Neuronal stem cell (in vitro differentiated cells): ENCODE measurements around the gene FKBP1A.
A peak's percentile ranks its signal among the peaks of the same experiment; 100 is the strongest.

ENCODE experiments used
- DNase-seq: peaks from one replicate; pipeline ENCODE4 v3.0.0-alpha.2; 2013; ENCODE audit warnings: low spot score
- H2AFZ ChIP-seq: one replicate; pipeline ENCODE4 v1.6.1; 2013; ENCODE audit warnings: mild to moderate bottlenecking, low read length, inconsistent platforms
- H2AK5ac ChIP-seq: 2 replicates; pipeline ENCODE4 v1.6.1; 2013; ENCODE audit warnings: low read depth, mild to moderate bottlenecking, inconsistent platforms, low read length, moderate library complexity, mixed read lengths
- H2BK120ac ChIP-seq: 2 replicates; pipeline ENCODE4 v1.6.1; 2013; ENCODE audit warnings: low read depth, mild to moderate bottlenecking, inconsistent platforms, low read length, moderate library complexity, mixed read lengths
- H2BK12ac ChIP-seq: one replicate; pipeline ENCODE4 v1.6.1; 2013; ENCODE audit warnings: low read length, inconsistent platforms
- H2BK15ac ChIP-seq: 2 replicates; pipeline ENCODE4 v1.6.1; 2013; ENCODE audit warnings: mild to moderate bottlenecking, low read length, inconsistent platforms, mixed read lengths
- H2BK5ac ChIP-seq: one replicate; pipeline ENCODE4 v1.6.1; 2013; ENCODE audit warnings: inconsistent platforms, mild to moderate bottlenecking, low read length, moderate library complexity
- H3K14ac ChIP-seq: one replicate; pipeline ENCODE4 v1.6.1; 2013; ENCODE audit warnings: low read length, inconsistent platforms
- H3K18ac ChIP-seq: 2 replicates; pipeline ENCODE4 v1.6.1; 2013; ENCODE audit warnings: low read length, inconsistent platforms
- H3K23ac ChIP-seq: 2 replicates; pipeline ENCODE4 v1.6.1; 2013; ENCODE audit warnings: low read depth, mild to moderate bottlenecking, mixed read lengths, low read length, inconsistent platforms; ENCODE audit not compliant: poor library complexity
- H3K27ac ChIP-seq: replicated peaks from 3 replicates; pipeline ENCODE4 v1.5.1; 2013; ENCODE audit warnings: low read length, inconsistent platforms
- H3K27me3 ChIP-seq, 3 experiments: 2 replicates each; pipeline ENCODE4 v1.6.1; 2013; ENCODE audit warnings: low read length in 3 of 3, mild to moderate bottlenecking in 2 of 3, inconsistent platforms in 1 of 3, low read depth in 1 of 3, mixed read lengths in 1 of 3, moderate library complexity in 1 of 3; ENCODE audit not compliant: control insufficient read depth in 3 of 3, insufficient read depth in 3 of 3
- H3K36me3 ChIP-seq, 2 donors: replicated peaks in 1 of 2; 2 replicates each; pipeline ENCODE4 v1.6.1; 2013; ENCODE audit warnings: low read length in 2 of 2; ENCODE audit not compliant: control insufficient read depth in 2 of 2, insufficient read depth in 2 of 2
- H3K4ac ChIP-seq: 2 replicates; pipeline ENCODE4 v1.6.1; 2013; ENCODE audit warnings: inconsistent platforms, mild to moderate bottlenecking, low read length, moderate library complexity
- H3K4me1 ChIP-seq, 2 donors: 1 replicate in 1 of 2; 2 replicates in 1 of 2; pipeline ENCODE4 v1.6.1; 2013; ENCODE audit warnings: low read length in 2 of 2, low read depth in 1 of 2; ENCODE audit not compliant: control insufficient read depth in 2 of 2, insufficient read depth in 1 of 2
- H3K4me2 ChIP-seq: one replicate; pipeline ENCODE4 v1.6.1; 2013; ENCODE audit warnings: mild to moderate bottlenecking, low read length, inconsistent platforms; ENCODE audit not compliant: insufficient read depth, poor library complexity, severe bottlenecking
- H3K4me3 ChIP-seq, 2 donors: 2 replicates each; pipeline ENCODE4 v1.5.1; 2013; ENCODE audit warnings: low read length in 2 of 2, mild to moderate bottlenecking in 2 of 2, inconsistent platforms in 1 of 2, moderate library complexity in 1 of 2
- H3K79me1 ChIP-seq: one replicate; pipeline ENCODE4 v1.6.1; 2013; ENCODE audit warnings: low read depth, mild to moderate bottlenecking, inconsistent platforms, low read length, moderate library complexity
- H3K9ac ChIP-seq: one replicate; pipeline ENCODE4 v1.6.1; 2013; ENCODE audit warnings: mild to moderate bottlenecking, low read depth, low read length, inconsistent platforms; ENCODE audit not compliant: poor library complexity
- H3K9me3 ChIP-seq, 2 donors: replicated peaks in 1 of 2; 2 replicates each; pipeline versions ENCODE3 to v1.6.1; 2013; ENCODE audit warnings: low read length in 2 of 2, mild to moderate bottlenecking in 2 of 2, inconsistent platforms in 1 of 2, low read depth in 1 of 2, mixed read lengths in 1 of 2, moderate library complexity in 1 of 2; ENCODE audit not compliant: control insufficient read depth in 2 of 2, insufficient read depth in 1 of 2
- H4K8ac ChIP-seq: one replicate; pipeline ENCODE4 v1.6.1; 2013; ENCODE audit warnings: low read depth, mild to moderate bottlenecking, inconsistent platforms, low read length, moderate library complexity
- H4K91ac ChIP-seq: one replicate; pipeline ENCODE4 v1.6.1; 2013; ENCODE audit warnings: low read length, low read depth, mild to moderate bottlenecking, inconsistent platforms; ENCODE audit not compliant: poor library complexity
- WGBS, 2 donors: extraction: QIAGEN DNeasy Blood & Tissue Kit; methylation state at CpG; one replicate each; pipeline ENCODE4 v1.1.7; 2013; ENCODE audit warnings: missing lambda C conversion rate in 2 of 2, mixed read lengths in 1 of 2; ENCODE audit not compliant: insufficient read length in 2 of 2, insufficient replicate concordance in 1 of 2; ENCODE audit errors: extremely low coverage in 2 of 2; 5-methylcytosine and 5-hydroxymethylcytosine counted together

The FKBP1A gene

DNA sequence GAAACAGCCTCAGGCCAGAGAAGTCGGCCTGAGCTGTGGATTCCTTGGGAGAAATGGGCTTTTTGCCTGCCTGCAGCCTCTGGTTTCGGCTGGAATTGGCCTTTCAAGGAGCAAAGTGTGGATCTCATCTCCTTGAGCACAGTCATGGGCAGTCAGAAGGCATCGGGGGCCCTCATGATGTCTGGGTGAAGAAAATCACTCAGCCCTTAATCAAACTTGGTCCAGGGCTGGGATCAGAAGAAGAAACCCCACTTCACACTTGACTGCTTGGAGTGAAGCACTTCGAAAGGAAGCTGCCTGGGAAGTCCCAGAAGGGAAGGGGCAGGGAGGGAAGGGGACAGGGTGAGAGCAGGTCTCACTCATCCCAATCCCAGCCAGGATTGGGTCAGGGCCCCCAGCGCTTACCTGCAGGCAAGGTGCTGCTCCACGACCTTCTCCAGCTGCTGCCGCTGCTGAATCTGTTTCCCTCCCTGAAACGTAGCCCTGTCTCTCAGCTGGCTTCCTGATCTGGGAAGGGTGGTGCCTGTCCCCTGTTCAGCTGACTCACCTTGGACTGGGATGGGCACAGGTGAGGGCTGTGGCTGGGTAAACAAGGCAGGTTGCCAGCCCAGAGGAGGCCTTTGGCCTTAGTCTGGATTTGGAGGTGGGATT, 64.0 kb downstream of the FKBP1A start, which contains the start of gene SDCBP2:
TSS of gene SDCBP2 (minus strand) at position 460 of the 651 bp plus-strand sequence. CDS start 8,723 bp downstream, outside the sequence.
- Histone ChIP-seq H3K36me3 (peaks cover 12 to 47% of the 10 kb centered on the region in 2 donors), H3K4ac (no peak within 1 kb of the TSS), H2BK120ac (no peak within 1 kb of the TSS), H3K18ac (no peak within 1 kb of the TSS), H2BK12ac (no peak within 1 kb of the TSS), H3K14ac (no peak within 1 kb of the TSS), H3K4me2 (no peak within 1 kb of the TSS), H2BK5ac (peak within 1 kb of the TSS; percentile 9), H2AFZ (no peak within 1 kb of the TSS), H4K91ac (no peak within 1 kb of the TSS), H3K27me3 (no peaks in the 10 kb centered on the region), H2BK15ac (no peak within 1 kb of the TSS), H2AK5ac (no peak within 1 kb of the TSS), H3K9me3 (no peaks in the 10 kb centered on the region), H3K4me1 (peaks cover 13 to 20% of the 10 kb centered on the region in 2 donors), H3K79me1 (peaks cover 16% of the 10 kb centered on the region), H3K23ac (no peak within 1 kb of the TSS), H3K9ac (no peak within 1 kb of the TSS), H3K4me3 (no peak within 1 kb of the TSS), H3K27ac (no peak within 1 kb of the TSS), H4K8ac (no peak within 1 kb of the TSS)
- no peak for DNase-seq
- WGBS, 2 donors: no CpG with 5 or more reads among the region's 8 CpGs

DNA sequence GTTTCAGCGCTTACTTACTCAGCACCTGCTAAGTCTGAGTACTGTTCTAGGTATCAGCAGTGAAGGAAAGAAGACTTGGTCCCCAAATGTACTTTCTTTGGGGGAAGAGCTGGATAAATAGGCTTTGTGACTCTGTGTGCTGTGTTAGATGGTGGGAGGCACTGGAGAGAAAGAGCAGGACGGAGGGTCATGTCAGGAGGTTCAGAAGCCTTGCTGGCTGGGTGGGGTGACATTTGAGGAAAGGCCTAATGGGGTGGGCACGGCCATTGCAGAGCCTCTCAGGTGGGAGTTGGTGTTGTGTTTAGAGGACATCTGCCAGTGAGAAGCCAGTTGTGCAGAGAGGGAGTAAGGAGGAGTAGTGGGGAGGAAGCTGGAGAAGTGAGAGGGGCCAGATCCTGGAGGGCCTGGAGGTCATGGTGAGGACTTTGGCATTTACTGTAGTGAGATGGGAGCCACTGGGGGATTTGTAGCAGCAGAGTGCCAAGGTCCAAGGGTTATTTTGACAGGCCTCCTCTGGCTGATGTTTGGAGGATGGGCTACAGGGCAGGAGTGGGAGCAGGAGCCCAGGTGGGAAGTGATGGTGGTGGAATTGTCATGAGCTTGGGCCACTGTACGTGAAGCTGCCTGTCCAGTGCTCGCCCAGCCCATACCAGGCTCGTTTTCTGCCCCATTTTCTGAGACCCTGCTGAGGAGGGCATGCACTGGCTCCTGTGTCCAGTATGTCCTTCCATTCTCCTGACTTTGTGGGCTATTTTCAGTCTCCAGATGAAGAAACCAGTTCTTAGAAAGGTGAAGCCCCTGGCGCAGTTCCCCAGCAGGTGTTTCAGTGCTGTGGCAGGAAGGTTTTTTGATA, 64.8 kb downstream of the FKBP1A start:
- no peak overlapping the region for H3K18ac ChIP-seq
- H3K27me3 ChIP-seq: no peaks in the 10 kb centered on the region
- no peak for DNase-seq
- peak overlapping the region; percentile 9 for H2BK5ac ChIP-seq
- no peak overlapping the region for H3K27ac ChIP-seq
- no peak overlapping the region for H3K9ac ChIP-seq
- H3K4ac ChIP-seq: no peak overlapping the region
- H3K4me1 ChIP-seq: peaks cover 13 to 20% of the 10 kb centered on the region in 2 donors
- no peak overlapping the region for H3K23ac ChIP-seq
- H2AK5ac ChIP-seq: no peak overlapping the region
- no peak overlapping the region for H3K4me2 ChIP-seq
- no CpG with 5 or more reads among the region's 7 CpGs for WGBS, 2 donors
- H2BK15ac ChIP-seq: no peak overlapping the region
- H4K91ac ChIP-seq: no peak overlapping the region
- H2BK120ac ChIP-seq: no peak overlapping the region
- no peak overlapping the region for H3K14ac ChIP-seq
- no peak overlapping the region for H3K4me3 ChIP-seq
- H2AFZ ChIP-seq: no peak overlapping the region
- H3K79me1 ChIP-seq: peaks cover 13% of the 10 kb centered on the region
- H4K8ac ChIP-seq: no peak overlapping the region
- H3K9me3 ChIP-seq: no peaks in the 10 kb centered on the region
- H2BK12ac ChIP-seq: no peak overlapping the region
- H3K36me3 ChIP-seq: peaks cover 9 to 40% of the 10 kb centered on the region in 2 donors

DNA sequence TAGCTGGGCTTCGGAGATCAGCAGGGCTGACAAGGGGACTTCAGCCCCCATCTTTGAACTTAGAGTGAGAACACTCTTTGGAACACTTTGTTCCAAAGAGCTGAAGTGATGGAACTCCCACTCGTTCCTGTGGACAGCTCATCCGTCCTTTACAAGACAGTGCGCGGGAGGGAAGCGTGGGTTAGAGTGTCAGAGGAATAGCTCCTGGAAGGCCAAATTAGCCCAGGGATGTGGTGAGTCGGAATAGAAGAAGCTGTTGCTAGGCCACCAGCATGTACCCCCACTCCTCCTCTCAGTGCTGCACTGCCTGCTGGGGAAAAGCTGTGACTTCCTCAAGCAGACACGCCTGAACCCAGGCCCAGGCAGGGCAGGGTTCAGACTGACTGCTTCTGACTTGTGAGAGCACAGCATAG, 65.6 kb downstream of the FKBP1A start:
- no CpG with 5 or more reads among the region's 8 CpGs for WGBS, 2 donors
- Histone ChIP-seq H3K4me2 (no peak overlapping the region), H2BK12ac (no peak overlapping the region), H3K9me3 (no peaks in the 10 kb centered on the region), H3K27ac (no peak overlapping the region), H3K4me3 (no peak overlapping the region), H3K4ac (no peak overlapping the region), H2AK5ac (no peak overlapping the region), H2AFZ (no peak overlapping the region), H3K23ac (no peak overlapping the region), H2BK120ac (no peak overlapping the region), H4K8ac (no peak overlapping the region), H3K36me3 (peaks cover 6 to 32% of the 10 kb centered on the region in 2 donors), H4K91ac (no peak overlapping the region), H3K9ac (no peak overlapping the region), H3K18ac (no peak overlapping the region), H3K79me1 (peaks cover 13% of the 10 kb centered on the region), H2BK5ac (no peak overlapping the region), H3K14ac (no peak overlapping the region), H3K4me1 (peaks cover 13 to 20% of the 10 kb centered on the region in 2 donors), H2BK15ac (no peak overlapping the region), H3K27me3 (no peaks in the 10 kb centered on the region)
- DNase-seq: no peak
